HG03025 (cell line): ENCODE measurements around the gene TRAF3.

Experiments
- ATAC-seq: cut with Tn5 transposase; IDR thresholded peaks from one replicate; pipeline ENCODE4 v1.9.1; 2021; ENCODE audit warnings: mild to moderate bottlenecking, moderate library complexity; ENCODE audit not compliant: unreplicated experiment, low FRiP score

The TRAF3 gene

DNA sequence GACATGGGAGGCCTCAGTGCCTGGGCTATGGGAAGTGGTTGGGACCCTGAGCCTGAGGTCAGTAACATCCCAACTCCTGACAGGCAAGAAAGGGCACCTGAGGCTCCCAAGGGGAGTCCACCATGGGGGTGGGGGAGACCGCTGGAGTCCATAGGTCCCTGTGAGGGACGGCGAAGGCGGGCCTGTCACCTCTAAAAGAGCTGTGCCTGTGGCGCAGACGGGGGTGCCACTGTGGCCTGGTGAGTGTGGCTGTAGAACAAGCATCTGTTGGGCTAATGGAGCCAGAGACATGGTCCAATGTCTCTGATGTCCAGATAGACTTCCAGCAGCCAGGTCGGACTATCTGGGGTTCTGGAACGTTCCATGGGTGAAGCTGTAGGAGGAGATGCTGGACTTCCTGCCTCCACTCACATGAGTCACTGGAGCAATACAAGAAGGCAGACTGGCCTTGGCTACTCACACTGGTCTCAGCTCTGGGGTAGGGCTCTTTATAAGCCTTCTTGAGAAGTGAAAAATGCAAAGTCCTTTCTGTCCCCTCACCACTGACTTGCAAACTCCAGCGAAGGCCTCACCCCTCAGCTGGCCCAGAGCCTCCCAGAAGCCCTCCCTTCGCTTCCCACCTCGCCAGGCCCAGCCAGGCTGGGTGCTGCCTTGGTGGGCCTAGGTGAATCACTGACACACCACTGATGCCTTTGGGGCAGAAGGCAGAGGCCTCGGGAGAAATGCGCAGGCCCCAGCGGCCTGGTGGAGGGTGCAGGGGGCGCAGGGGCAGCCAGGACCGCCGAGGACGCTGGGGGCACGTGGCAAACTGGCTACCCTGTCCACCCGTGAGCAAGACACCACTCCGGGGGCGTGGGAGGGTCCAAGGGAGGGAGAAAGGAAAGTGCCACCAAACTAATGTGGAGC is 1.1 kb upstream of the TRAF3 start:
- ATAC-seq, result no peak

DNA sequence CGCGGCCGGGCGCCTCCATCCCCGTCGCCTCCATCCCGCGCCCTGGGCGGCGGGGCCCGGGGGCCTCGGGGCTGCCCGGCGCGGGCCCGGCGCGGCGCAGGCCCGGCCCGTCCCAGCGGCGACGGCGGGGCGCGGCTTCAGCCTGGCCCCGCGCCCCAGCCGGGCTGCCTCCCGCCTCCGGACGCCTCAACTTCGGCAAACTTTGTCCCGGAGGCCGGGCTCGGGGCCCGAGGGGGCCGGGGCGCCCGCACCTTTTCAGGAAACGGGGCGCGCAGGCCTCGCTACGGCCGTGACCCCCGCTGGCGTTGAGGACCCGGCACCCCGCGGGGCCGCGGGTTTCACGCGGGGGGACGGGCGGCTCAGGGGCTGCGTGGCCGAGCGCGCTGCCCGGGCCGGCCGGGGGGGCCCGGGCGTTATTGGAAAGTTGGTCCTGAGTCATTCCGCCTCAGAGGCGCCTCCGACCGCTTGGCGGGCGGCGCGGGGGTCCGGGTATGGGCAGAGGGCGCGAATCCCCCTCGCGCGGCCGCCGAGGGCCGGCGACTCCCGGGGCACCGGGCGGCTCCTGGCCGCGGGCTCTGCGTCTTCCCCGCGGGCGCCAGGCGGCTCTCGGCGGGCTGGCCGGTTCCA is 575 bp downstream of the TRAF3 start:
- ATAC-seq, result peak; percentile 19

DNA sequence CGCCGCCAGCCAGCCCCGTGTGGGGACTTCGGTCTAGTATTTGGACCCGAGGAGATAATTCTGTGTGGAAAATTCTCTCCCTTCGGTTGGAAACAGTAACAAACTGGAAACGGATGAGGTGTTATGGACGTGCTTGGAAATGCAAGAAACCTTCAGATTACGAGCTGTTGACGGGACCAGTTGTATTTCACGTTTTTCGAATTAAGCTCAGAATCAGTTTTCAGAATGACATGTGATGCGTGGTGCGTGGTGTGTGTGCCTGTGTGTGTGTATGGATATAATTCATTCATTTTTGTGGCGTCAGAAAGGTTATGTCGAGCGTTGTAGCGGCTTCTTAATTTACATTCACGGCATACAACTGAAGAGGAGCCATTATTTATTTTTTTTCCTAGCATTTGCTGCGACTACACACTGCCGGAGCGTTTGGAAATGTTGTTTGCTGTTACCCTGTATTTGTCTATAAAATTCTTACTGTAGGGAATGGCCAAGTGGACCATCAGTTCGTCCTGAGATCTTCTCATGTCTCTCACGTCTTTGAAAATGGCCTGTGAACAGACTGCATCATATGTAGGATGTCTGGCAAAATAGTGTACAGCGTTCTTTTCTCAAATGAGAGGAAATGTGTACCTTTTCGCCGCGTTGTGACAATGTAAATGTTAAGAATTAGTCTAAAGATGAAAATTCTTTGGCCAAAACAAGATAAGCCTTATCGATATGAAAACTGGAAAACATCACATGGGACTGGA is 1.3 kb downstream of the TRAF3 start:
- no peak for ATAC-seq

DNA sequence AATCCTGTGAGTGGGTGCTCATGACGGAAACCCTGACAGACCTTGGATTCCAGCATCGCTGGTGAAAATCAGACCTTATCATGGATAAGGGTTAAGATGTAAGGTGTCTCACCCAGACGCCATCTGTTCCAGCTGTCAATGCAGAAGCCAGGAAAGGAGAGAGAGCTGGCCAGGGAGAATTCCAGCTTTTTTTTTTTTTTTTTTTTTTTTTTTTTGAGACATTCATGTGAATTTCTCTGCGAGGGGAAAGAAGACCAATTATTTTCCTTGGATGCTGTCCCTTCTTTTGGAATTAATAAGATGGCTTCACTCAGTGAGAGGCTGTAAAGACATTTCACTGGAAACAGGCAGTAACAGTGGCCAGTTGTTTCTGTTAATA is 1.8 kb downstream of the TRAF3 start:
- no peak for ATAC-seq

DNA sequence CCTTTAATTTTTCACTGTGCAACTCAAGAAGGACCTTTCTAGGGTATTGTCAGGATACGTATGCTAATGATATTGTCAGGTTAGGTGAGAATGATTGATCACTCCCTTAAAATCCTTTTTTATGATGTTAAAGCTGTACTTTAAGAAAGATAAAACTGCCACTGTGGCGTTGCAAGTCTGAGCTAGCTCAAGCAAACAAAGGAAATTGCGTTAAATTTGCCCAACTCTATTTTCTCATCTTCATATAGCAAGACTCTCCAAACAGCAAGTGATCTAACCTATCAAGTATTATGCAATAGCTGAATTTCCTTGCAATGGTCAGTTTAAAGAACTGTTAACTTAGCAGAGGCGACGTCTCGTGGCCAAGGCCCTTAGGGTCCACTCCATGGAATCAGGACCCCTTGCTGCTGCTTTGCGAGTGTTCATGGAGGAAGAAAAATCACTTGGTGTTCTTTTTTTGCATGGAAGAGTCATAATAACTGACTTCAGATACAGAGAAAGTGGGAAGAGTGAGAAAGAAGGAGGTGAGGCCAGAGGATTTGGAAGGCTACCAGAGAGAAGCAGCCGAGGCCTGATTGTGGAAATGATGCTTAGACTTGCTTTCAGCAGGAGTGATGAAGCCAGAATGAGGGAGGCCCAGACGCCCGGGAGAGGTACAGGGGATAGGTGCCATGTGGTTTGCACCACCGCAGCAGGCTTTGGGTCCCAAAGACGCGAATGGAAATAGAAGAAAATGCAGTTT is 2.5 kb downstream of the TRAF3 start:
- ATAC-seq, result no peak

DNA sequence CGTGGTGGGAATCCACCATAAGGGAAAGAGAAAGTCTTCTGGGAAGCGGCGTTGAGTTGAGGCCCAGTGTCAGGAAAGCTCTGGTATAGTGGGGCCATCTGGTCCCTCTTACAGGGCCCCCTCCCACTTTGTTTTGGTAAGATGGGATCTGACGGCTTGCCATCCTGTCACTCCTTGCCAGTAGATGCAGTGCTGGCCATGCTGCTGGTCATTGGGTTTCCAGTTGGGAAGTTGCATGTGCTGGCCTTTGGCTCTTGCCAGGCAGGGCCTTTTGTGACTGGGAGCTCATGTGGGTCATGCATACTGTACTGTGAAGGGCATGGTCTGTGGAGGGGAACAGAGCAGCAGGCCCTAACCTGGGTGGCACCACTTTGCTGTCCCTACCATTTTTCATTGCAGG is 3.8 kb downstream of the TRAF3 start:
- ATAC-seq, result no peak

DNA sequence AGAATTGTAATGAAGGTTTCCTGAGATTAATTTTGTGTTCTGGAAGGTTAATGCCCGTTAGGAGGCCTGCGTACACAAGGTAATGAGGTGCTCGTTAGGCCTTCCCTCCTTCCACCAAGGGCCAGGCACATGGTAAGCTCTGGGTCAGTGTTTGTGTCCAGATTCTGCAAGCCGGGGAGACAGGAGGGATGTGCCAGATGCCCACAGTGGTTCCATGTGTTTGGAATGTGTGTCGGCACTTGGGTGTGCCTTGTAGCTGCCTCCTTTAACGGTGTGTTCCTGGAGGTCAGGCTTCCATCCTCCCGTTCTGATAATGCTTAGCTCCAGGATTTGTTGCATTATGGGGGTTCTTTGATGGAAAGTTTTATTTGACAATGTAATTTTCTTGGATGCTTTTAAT is 5.7 kb downstream of the TRAF3 start:
- no peak for ATAC-seq

DNA sequence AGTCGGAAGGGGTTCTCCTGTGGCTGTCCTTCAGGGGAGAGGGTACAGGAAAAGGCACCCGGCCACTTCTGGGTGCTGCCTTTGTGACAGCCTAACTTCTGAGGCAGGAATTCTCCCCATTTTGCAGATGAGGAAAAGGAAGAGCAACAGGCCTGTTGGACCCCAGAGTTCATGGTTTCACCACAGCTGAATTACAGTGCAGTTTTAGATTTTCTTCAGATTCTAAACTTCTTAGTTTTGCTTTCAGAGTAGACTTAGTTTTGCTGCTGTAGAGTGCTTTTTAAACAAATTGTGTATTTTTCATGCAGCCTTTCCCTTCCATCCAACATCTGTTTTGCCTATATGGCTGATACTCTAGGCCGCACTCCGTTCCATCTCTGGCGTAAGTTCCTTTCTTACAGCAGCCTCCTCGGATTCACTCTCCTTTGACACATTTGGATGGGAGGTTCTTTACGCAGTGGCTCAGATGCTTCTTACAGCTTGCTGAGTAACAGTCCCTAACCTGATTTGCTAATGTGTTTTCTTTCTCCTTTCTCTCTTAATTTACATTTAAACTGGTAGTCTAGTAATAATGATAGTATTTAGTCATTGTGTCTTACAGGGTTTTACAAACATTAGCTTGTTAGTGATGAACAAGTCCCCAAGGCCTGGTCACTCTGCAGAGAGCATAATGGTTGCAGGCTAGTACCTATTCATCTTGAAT is 7.8 kb downstream of the TRAF3 start:
- ATAC-seq, result no peak

DNA sequence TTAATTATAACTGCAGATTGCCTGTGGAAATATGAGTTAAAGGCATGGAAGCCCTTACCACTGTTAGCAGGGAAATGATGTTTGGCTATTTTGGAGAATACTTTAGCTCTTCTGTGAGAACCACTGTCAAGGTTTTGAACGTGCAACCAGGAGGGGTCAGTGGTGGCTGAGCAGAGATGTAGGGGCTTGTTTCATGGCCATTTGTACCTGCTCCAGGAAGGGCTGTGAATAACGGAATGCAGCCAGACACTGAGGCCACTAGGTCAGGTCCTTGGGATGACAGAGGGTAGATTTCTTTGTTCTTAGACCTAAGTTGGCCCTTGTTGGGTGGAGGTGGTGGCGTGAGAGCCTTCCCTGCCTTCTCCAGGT is 8.3 kb downstream of the TRAF3 start:
- ATAC-seq, result no peak

DNA sequence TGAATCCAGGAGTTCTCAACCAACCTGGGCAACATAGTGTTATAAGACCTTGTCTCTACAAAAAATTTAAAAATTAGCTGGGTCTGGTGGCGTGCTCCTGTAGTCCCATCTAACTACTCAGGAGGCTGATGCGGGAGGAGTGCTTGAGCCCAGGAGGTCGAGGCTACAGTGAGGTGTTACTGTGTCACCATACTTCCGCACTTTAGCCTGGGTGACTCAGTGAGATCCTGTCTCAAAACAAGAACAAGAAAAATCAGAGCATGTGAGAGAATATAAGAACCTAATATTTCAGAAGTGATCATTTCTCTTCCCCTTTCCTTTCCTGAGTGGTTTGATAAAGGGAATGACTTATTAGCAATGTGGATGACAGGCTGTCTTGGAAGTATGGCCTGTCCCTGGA is 9.5 kb downstream of the TRAF3 start:
- ATAC-seq, result no peak

DNA sequence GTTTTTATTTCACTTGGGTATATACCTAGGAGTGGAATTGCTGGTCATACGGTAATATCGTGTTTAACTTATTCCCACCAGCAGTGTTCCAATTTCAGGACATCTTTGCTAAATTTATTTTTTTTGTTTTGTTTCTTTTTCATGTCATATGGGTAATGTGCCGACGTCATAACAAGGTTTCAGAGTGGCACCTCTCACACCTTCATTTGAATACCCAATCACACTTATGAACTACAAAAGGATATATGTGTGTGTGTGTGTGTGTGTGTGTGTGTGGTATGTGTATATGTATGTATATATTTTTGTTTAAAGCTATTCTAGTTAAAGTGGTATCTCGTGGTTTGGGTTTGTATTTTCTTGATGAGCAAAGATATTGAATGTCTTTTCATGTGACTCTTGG is 12.1 kb downstream of the TRAF3 start:
- no peak for ATAC-seq

DNA sequence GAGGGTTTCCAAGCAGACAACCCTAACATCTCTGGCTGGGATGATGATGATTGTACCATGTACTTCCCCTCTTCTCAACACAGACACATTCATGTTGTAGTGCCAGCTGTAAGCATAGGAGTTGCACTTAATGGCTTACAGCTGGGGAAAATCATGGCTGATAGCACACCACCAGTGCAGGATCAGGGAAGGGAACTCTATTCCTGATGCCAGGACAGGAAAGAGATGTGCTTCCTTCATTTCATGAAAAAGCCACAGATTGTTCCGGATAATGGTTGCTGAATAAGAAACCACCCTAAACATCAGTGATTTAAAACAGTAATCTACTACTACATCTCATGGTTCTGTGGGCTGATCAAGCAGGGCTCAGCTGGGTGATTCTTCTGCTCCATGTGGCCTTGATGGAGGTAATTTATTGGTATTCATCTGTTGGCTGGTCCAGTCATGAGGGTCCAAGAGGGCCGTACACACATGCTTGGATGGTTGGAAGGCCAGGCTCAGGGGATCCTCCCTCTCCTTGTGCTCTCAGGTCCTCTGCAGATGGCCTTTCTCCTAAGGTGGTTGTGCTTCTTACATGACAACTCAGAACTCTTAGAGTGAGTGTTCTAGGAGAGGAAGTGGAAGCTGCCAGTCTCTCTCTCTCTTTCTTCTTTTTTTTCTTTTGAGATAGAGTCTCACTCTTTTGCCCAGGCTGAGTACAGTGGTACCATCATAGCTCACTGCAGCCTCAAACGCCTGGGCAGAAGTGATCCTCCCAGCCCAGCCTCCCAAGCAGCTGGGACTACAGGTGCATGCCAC is 16.5 kb downstream of the TRAF3 start:
- ATAC-seq, result no peak

DNA sequence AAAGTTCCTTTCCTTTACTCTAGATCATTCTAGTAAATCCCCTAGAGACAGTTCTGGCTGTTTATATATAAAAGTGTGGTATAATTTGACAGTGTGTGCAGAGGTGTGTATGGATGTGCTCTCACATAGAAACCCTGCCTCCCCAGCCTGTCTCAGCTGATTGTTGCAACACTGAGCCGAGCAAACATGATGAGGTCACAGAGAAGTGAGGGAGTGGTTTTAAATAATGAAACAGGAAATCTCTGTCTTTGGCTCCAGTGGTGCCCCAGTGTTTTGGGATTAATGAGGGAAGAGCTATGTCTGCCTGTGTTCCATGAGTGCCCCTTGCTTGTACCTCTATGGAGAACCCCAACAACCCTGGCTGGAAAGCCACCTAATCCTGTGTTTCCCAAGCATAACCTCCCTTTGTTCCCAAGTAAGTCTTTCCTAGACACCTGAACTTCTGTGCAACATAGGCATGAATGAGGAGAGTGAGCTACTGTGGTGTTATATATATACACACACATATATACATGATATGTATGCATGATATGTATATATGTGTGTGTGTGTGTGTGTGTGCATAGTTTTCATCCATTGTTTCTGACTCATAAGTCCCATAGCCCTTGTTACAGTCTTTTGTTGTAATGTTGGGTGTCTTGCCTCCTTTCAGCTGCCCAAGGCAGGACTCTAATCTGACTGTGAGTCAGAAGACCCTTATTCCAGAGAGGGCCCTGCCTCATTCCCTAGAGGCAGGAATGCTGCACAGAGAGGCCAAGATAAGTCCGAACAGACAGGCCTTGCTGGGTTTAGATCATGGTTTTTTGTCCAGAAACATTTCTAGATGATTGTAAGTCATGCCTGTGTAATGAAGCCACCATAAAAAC is 18.0 kb downstream of the TRAF3 start:
- no peak for ATAC-seq

DNA sequence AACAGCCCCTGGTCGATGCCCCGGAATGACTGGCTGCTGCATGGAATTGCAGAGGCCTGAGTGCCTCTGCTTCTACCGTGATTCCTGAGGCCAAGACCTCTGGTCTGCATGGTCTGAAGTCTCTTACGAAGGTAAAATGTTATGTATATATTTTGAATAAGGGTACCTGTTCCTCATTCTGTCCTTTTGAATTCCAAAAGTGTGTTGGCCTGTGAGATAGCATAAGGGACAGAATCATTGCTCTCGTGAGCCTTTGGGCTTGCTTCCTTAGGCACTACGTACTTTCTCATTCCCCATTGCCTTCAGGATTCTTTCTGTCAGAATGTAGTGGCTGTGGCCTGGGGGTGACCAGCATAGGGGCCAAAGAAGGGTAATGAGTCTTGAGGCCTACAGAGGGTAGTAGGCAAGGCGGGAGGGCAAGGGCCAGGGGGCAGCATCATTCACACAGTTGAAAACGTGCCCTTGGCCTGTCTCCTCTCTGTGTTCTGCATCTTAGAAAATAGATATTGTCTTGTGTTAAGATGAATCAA is 19.5 kb downstream of the TRAF3 start:
- ATAC-seq, result no peak

DNA sequence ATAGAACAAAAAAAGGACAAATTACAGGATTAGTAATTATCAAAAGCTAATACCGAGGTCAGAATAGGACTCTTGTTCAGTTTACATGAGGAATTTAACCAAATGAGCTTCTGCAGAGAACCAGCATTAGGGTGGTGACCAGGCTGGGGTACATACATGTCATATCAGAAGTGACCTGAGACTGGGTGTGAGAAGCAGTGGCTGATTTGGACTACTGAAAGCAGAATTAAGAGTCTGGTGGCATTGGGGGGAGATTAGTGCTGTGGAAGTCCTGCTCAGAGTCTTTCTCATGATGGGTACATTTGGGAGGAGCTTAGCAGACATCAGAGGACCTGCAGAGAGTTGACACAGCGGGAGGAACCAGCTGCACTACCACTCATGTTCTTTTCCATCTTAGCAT is 21.7 kb downstream of the TRAF3 start:
- ATAC-seq, result no peak

DNA sequence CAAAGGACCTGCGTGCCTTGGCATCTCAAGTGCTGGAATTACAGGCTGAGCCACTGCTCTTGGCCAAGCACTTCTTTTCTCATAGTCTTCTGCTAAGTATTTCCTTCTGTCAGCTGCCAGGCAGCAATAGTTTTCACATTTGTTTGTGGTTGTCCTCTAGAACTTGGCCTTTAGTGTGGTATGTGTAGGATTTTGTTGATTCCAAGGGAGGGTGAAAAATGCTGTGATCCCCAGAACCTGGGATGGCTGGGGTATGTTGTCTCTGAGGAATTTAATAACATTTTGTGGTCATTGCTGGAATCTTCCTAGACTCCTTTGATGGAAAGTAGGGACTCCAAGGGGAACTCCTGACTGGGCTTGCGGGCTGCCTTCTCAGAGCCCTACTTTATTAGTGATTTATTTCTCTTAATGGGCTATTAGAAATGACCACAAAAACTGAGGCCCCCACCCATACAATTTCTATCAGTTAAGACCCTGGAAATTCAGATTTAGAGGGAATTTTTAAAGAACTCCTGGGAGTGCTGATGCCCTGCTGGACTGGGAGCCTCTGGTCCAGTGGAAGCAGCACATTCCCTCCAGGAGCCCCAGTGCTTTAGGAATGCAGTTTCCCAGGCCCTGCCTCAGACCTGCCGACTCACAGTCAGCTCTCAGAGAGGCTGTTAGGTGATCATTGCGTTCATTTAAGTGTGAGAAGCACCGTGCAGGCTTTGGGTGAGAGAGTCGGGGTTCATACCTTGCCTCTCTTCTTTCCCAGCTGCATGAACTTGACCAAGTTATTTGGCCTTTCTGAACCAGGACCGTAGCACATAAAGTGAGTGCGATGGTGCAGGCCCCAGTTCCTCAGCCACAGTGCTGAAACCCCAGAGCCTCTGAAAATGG is 22.7 kb downstream of the TRAF3 start:
- no peak for ATAC-seq

DNA sequence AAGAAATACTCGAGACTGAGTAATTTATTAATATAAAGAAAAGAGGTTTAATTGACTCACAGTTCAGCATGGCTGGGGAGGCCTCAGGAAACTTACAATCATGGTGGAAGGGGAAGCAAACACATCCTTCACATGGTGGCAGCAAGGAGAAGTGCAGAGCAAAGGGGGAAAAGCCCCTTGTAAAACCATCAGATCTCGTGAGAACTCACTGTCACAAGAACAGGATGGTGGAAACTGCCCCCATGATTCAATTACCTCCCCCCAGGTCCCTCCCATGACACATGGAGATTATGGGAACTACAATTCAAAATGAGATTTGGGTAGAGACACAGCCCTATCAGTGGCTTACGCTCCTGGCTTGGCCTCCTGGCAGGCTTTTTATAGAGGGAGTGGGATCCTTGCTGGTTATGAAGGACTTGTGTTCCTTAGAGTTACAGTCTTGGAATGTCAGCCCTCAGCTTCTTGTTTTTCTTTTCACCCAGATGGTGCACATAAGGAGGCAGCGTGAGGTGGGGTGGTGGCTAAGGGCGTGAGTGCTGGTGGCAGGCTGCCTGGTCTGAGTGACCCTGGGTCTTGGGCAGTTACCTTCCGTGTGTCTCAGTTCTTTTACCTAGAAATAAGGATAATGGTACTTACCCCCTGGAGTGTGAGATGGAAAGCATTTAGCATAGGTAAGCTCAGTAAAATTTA is 25.7 kb downstream of the TRAF3 start:
- no peak for ATAC-seq
